HG03060 (cell line): ENCODE data around the gene TMIGD2.
"Not testable (repeated sequence)": the region's sequence is repeated elsewhere in the genome, so short reads cannot be mapped to it uniquely, and the experiment has no call there.

Source experiments
- ATAC-seq: cut with Tn5 transposase; IDR thresholded peaks from one replicate; pipeline ENCODE4 v1.9.1; 2021; ENCODE audit warnings: low read depth, moderate number of reproducible peaks; ENCODE audit not compliant: unreplicated experiment

The TMIGD2 gene

GRCh38 chr19:4268816-4269430 is 33.3 kb downstream of the TMIGD2 start:
- ATAC-seq, result no peak

GRCh38 chr19:4267901-4268815 is 34.0 kb downstream of the TMIGD2 start:
- ATAC-seq, result no peak

GRCh38 chr19:4267101-4267900 is 34.9 kb downstream of the TMIGD2 start:
- ATAC-seq, result no peak

GRCh38 chr19:4266253-4267000 is 35.8 kb downstream of the TMIGD2 start:
- no peak for ATAC-seq

- ATAC-seq, result no peak
These were observed 37.4 kb downstream of the TMIGD2 start for GRCh38 chr19:4264812-4265211.

GRCh38 chr19:4260613-4261191 is 41.5 kb downstream of the TMIGD2 start:
- ATAC-seq, result no peak

- no peak for ATAC-seq
These were observed 44.0 kb downstream of the TMIGD2 start for GRCh38 chr19:4258181-4258580.

GRCh38 chr19:4257025-4257424 is 45.2 kb downstream of the TMIGD2 start:
- no peak for ATAC-seq

GRCh38 chr19:4256563-4256962 is 45.6 kb downstream of the TMIGD2 start:
- ATAC-seq, result no peak

- peak; percentile 77 for ATAC-seq
These were observed 55.2 kb downstream of the TMIGD2 start, which contains the start of gene YJU2 for GRCh38 chr19:4246767-4247593. Gene YJU2 (plus strand): TSS chr19:4247080. CDS start chr19:4247147, 67 bp downstream.

GRCh38 chr19:4245938-4246337 is 56.3 kb downstream of the TMIGD2 start:
- not testable (repeated sequence) for ATAC-seq
